ENCODE results near the gene RBMS3. TPM values are rescaled to one million over a fixed set of nuclear protein-coding genes. Genes with fewer than 3 reads are reported as not detected.

The RBMS3 gene
- total and polyA plus RNA-seq, 2 of the 8 experiments (the other 6 are each of a cell fraction or from before 2014, with no cell fraction given) = 3.7 to 6.9 TPM

DNA sequence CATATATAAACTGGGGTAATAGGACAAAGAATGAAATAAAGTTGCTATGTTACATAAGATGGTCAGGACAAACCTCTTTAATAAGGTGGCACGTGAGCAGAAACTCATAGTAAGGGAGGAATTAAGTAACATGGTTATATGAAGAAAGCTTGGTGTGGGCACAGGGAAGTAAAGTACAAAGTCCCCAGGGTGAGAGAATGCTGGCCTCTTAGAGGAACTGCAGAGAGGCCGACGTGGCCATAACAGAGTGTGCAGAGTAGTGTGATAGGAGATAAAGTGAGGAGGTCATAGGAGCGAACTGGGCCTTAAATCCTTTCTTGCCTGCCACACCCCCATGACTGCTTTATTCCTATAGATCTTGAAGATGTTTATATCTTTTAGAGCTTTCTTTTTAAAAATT is 17.4 kb upstream of the RBMS3 start:
- Histone ChIP-seq H3K4ac (replicated peaks; ENCODE audit: insufficient read length, low read depth, low read length) (no peak overlapping the region), H3K79me1 (ENCODE audit: low read depth, low read length) (no peaks in the 10 kb centered on the region), H3K4me2 (ENCODE audit: insufficient read depth in 1 of 2, low read depth in 2 of 2, low read length in 2 of 2) (no peak overlapping the region), H3K23me2 (ENCODE audit: low read depth, low read length) (no peaks in the 10 kb centered on the region), H4K8ac (ENCODE audit: extremely low read depth, insufficient read depth, low read length) (no peak overlapping the region), H3K79me2 (ENCODE audit: control insufficient read depth in 1 of 2, insufficient read depth in 2 of 2, low read length in 2 of 2) (no peaks in the 10 kb centered on the region), H3K18ac (ENCODE audit: extremely low read depth, low read length) (no peak overlapping the region), H3K9ac (replicated peaks in 1 of 4; ENCODE audit: extremely low read depth in 1 of 4, low read depth in 3 of 4, low read length in 3 of 4) (no peak overlapping the region), H3K9me3 (ENCODE audit: insufficient read depth in 2 of 2, low read depth in 1 of 2, low read length in 1 of 2) (no peaks in the 10 kb centered on the region), H3K23ac (ENCODE audit: insufficient read length) (no peak overlapping the region), H3K27me3 (replicated peaks in 1 of 4; ENCODE audit: control insufficient read depth in 3 of 4, extremely low read depth in 1 of 4, insufficient read depth in 3 of 4, low read length in 3 of 4) (no peaks in the 10 kb centered on the region), H3K56ac (replicated peaks; ENCODE audit: insufficient read length, low read depth, low read length) (no peak overlapping the region), H3K4me1 (replicated peaks in 1 of 4; ENCODE audit: control insufficient read depth in 3 of 4, insufficient read depth in 4 of 4, low read length in 3 of 4) (no peaks in the 10 kb centered on the region), H2AK5ac (ENCODE audit: low read depth, low read length) (no peak overlapping the region), H2BK20ac (ENCODE audit: low read length) (no peak overlapping the region), H2AFZ (ENCODE audit: low read length) (no peak overlapping the region), H2BK5ac (ENCODE audit: low read depth, low read length) (no peak overlapping the region), H3K14ac (ENCODE audit: insufficient read length) (no peak overlapping the region), H2BK12ac (ENCODE audit: low read depth, low read length) (no peak overlapping the region), H3K4me3 (ENCODE audit: extremely low read depth in 1 of 4, insufficient read depth in 2 of 4, low read depth in 3 of 4, low read length in 4 of 4) (no peak overlapping the region), H2BK15ac (ENCODE audit: low read length) (no peak overlapping the region), H3K27ac (ENCODE audit: low read depth, low read length) (no peak overlapping the region), H3K36me3 (ENCODE audit: control insufficient read depth in 2 of 4, insufficient read depth in 4 of 4, low read length in 3 of 4) (no peaks in the 10 kb centered on the region), H4K5ac (ENCODE audit: insufficient read length, low read depth, low read length) (no peak overlapping the region), H4K20me1 (replicated peaks in 1 of 2; ENCODE audit: control insufficient read depth in 1 of 2, insufficient read depth in 2 of 2, low read length in 2 of 2) (no peaks in the 10 kb centered on the region), H4K91ac (replicated peaks; ENCODE audit: insufficient read length, low read length) (no peak overlapping the region), H2BK120ac (replicated peaks; ENCODE audit: low read depth, low read length) (no peak overlapping the region)
- CTCF ChIA-PET (ENCODE audit: partially characterized antibody) = no interaction called here
- DNase-seq (ENCODE audit: low read depth in 1 of 2, low spot score in 2 of 2) (no peak), FAIRE-seq (no peak)
- POLR2A ChIA-PET (ENCODE audit: partially characterized antibody) = no interaction called here
- WGBS, 2 experiments (ENCODE audit: extremely low coverage in 1 of 2, insufficient coverage in 1 of 2, insufficient read length in 1 of 2, insufficient replicate concordance in 2 of 2, low coverage in 1 of 2, low lambda C conversion rate in 2 of 2, missing lambda C conversion rate in 1 of 2) = 89% methylated on average over 4 of the region's 4 CpGs; no CpG with 5 or more reads in 1 of the 2 experiments
- TF ChIP-seq SP4 (IDR thresholded peaks at IDR 0.05; ENCODE audit: low read length) (no peak), TCF12 (IDR thresholded peaks at IDR 0.05; ENCODE audit: low read depth, low read length) (no peak), EP300 (IDR thresholded peaks at IDR 0.05; ENCODE audit: borderline replicate concordance in 1 of 2, low read depth in 2 of 2, low read length in 2 of 2) (no peak), NANOG (IDR thresholded peaks at IDR 0.05; ENCODE audit: insufficient read depth, low read depth, low read length, poor library complexity, severe bottlenecking) (no peak), YY1 (IDR thresholded peaks at IDR 0.05; ENCODE audit: low read depth, low read length) (no peak), NRF1 (IDR thresholded peaks at IDR 0.05; ENCODE audit: low read depth, low read length) (no peak), SIRT6 (IDR thresholded peaks at IDR 0.05; ENCODE audit: low read length) (no peak), CEBPB (IDR thresholded peaks at IDR 0.05; ENCODE audit: low read depth, low read length) (no peak), PHF8 (conservative IDR thresholded peaks at IDR 0.05; ENCODE audit: low read depth, low read length) (no peak), JUN (IDR thresholded peaks at IDR 0.05; ENCODE audit: low read depth, low read length) (no peak)
- TF ChIP-seq, protein P1, sequence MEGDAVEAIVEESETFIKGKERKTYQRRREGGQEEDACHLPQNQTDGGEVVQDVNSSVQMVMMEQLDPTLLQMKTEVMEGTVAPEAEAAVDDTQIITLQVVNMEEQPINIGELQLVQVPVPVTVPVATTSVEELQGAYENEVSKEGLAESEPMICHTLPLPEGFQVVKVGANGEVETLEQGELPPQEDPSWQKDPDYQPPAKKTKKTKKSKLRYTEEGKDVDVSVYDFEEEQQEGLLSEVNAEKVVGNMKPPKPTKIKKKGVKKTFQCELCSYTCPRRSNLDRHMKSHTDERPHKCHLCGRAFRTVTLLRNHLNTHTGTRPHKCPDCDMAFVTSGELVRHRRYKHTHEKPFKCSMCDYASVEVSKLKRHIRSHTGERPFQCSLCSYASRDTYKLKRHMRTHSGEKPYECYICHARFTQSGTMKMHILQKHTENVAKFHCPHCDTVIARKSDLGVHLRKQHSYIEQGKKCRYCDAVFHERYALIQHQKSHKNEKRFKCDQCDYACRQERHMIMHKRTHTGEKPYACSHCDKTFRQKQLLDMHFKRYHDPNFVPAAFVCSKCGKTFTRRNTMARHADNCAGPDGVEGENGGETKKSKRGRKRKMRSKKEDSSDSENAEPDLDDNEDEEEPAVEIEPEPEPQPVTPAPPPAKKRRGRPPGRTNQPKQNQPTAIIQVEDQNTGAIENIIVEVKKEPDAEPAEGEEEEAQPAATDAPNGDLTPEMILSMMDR (IDR thresholded peaks at IDR 0.05; ENCODE audit: control extremely low read depth in 1 of 3, insufficient read depth in 1 of 3, low read depth in 1 of 3, low read length in 3 of 3) = no peak
